DLD1 (cell line): Measurements from ENCODE around the gene GRIA4.

Experiments
- in situ Hi-C: cut with HindIII; loops from 2 replicates; pipeline ENCODE4 v1.10.0; 2017; ENCODE audit warnings: low sequenced_read_pairs

The GRIA4 gene

GRCh38 chr11:105903113-105903512 lies 293.2 kb downstream of the GRIA4 start:
- in situ Hi-C loops: no loop called here

GRCh38 chr11:105906517-105906916 lies 296.6 kb downstream of the GRIA4 start:
- in situ Hi-C loops: no loop called here

GRCh38 chr11:105907319-105907718 lies 297.4 kb downstream of the GRIA4 start:
- in situ Hi-C loops: no loop called here

- in situ Hi-C loops: no loop called here
Observed at GRCh38 chr11:105910095-105910715, 300.3 kb downstream of the GRIA4 start.

- in situ Hi-C loops: no loop called here
Observed at GRCh38 chr11:105911454-105911853, 301.6 kb downstream of the GRIA4 start.

- in situ Hi-C loops: no loop called here
Observed at GRCh38 chr11:105912666-105913065, 302.8 kb downstream of the GRIA4 start.

- in situ Hi-C loops: no loop called here
Observed at GRCh38 chr11:105915021-105915420, 305.1 kb downstream of the GRIA4 start.

- in situ Hi-C loops: no loop called here
Observed at GRCh38 chr11:105918039-105918438, 308.2 kb downstream of the GRIA4 start.

- in situ Hi-C loops: no loop called here
Observed at GRCh38 chr11:105918600-105918999, 308.7 kb downstream of the GRIA4 start.

- in situ Hi-C loops: no loop called here
Observed at GRCh38 chr11:105923252-105923651, 313.4 kb downstream of the GRIA4 start.

GRCh38 chr11:105923807-105924206 lies 313.9 kb downstream of the GRIA4 start:
- in situ Hi-C loops: no loop called here

GRCh38 chr11:105929084-105929955 lies 319.4 kb downstream of the GRIA4 start:
- in situ Hi-C loops: no loop called here

- in situ Hi-C loops: no loop called here
Observed at GRCh38 chr11:105933695-105934094, 323.8 kb downstream of the GRIA4 start.

GRCh38 chr11:105935791-105936190 lies 325.9 kb downstream of the GRIA4 start:
- in situ Hi-C loops: no loop called here

- in situ Hi-C loops: no loop called here
Observed at GRCh38 chr11:105937331-105937730, 327.5 kb downstream of the GRIA4 start.

- in situ Hi-C loops: no loop called here
Observed at GRCh38 chr11:105937738-105938137, 327.9 kb downstream of the GRIA4 start.

- in situ Hi-C loops: no loop called here
Observed at GRCh38 chr11:105942921-105943320, 333.0 kb downstream of the GRIA4 start.

- in situ Hi-C loops: no loop called here
Observed at GRCh38 chr11:105948918-105949590, 339.2 kb downstream of the GRIA4 start.

GRCh38 chr11:105953886-105954285 lies 344.0 kb downstream of the GRIA4 start:
- in situ Hi-C loops: no loop called here

- in situ Hi-C loops: no loop called here
Observed at GRCh38 chr11:105960252-105961245, 350.7 kb downstream of the GRIA4 start.
